T-helper 1 cell (primary cell): Measurements from ENCODE around the gene SYCE3.

ENCODE experiments used
- DNase-seq, 5 donors: peaks; one replicate each; pipeline ENCODE4 v3.0.0-alpha.2; 2012 to 2020

Gene SYCE3

GRCh38 chr22:50518606-50519005, 44.1 kb downstream of the SYCE3 start:
- no peak for DNase-seq

- no peak for DNase-seq
These were observed 45.0 kb downstream of the SYCE3 start for GRCh38 chr22:50517495-50518260.

- DNase-seq = no peak
These were observed 45.8 kb downstream of the SYCE3 start for GRCh38 chr22:50516891-50517290.

GRCh38 chr22:50516068-50516467, 46.7 kb downstream of the SYCE3 start:
- DNase-seq = no peak

GRCh38 chr22:50513175-50513574, 49.5 kb downstream of the SYCE3 start:
- no peak for DNase-seq

- no peak for DNase-seq
These were observed 53.8 kb downstream of the SYCE3 start for GRCh38 chr22:50508897-50509296.

GRCh38 chr22:50507991-50508884, 54.5 kb downstream of the SYCE3 start, which contains the start of gene NCAPH2:
Gene NCAPH2, plus strand, starts transcription at chr22:50508224. Its CDS starts 114 bp downstream, at chr22:50508338.
- peak in 4 of 5 donors; percentile 94 to 99 (median 96) for DNase-seq

- peak in 4 of 5 donors; percentile 88 to 97 (median 90) for DNase-seq
These were observed 55.2 kb downstream of the SYCE3 start, which contains the start of gene LMF2 for GRCh38 chr22:50507421-50507990. Gene LMF2, minus strand, starts transcription at chr22:50507702. Its CDS starts 27 bp downstream, at chr22:50507675.

- peak in 1 of 5 donors; percentile 15 for DNase-seq
These were observed 55.9 kb downstream of the SYCE3 start for GRCh38 chr22:50506611-50507420.

GRCh38 chr22:50505776-50506610, 56.7 kb downstream of the SYCE3 start:
- peak in 1 of 5 donors; percentile 10 for DNase-seq

GRCh38 chr22:50505276-50505775, 57.4 kb downstream of the SYCE3 start:
- no peak for DNase-seq

GRCh38 chr22:50504369-50505211, 58.1 kb downstream of the SYCE3 start:
- DNase-seq = peak in 1 of 5 donors; percentile 12

GRCh38 chr22:50503475-50504145, 59.1 kb downstream of the SYCE3 start:
- DNase-seq = peak in 1 of 5 donors; percentile 22

GRCh38 chr22:50502628-50503474, 59.9 kb downstream of the SYCE3 start:
- no peak for DNase-seq

- no peak for DNase-seq
These were observed 60.6 kb downstream of the SYCE3 start for GRCh38 chr22:50502096-50502495.
